Activated CD4-positive, alpha-beta T cell treated with anti-CD3 and anti-CD28 coated beads, Interleukin-2, amount 50 U/mL, for 48 hours (primary cell): Measurements from ENCODE around the gene WDR7.

Source experiments
- DNase-seq, 2 experiments: peaks; one replicate each; pipeline ENCODE4 v3.0.0-alpha.2; 2020

WDR7 gene

DNA sequence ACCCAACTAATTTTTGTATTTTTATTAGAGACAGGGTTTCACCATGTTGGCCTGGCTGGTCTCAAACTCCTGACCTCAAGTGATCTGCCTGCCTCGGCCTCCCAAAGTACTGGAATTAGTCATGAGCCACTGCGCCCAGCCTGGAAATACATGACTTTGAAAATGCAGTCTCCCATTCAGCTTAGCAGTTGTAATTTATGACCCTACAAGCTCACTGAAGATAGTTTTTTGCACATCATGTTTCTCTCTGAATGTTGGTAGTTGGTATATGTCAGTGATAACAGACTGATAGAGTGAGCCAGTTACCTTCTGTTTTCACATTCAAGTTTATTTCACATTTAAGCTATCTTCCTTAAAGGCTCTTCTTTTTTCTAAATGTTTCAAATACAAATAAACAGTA, 7.1 kb downstream of the WDR7 start:
- no peak for DNase-seq

DNA sequence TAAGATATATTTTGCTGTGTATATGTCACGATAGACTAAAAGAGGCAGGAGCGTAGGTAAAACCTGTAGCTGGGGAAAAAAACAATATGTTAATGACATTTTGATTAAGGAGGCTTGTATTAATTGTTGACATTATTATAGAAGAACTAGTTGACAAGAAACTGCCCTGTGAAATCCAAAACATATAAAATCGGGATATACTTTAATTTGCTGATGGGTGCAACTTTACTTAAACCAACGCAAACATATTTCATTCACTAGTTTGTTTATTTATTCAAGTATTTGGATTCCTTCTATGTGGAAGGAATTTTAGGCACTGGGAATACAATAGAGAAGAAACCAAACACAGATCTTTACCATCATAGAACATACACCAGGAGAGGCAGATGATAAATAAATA, 8.0 kb downstream of the WDR7 start:
- DNase-seq: no peak

DNA sequence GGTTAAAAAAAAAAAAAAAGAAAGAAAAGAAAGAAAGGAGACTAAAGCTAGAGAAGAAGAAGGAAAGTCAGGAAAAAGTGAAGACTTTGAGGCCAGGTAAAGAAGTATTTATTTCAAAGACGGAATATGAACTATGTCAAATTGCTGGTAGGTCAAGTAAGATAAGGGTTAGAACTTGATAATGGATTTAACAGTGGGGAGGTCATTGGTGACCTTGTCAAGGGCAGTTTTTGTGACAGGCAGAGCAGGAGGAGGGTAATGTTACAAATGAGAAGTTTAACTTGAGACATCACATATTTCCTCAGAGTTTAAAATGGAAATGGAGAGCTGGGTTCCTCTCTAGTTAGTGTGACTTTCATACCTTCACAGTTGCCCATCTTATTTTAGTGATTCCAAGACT, 9.5 kb downstream of the WDR7 start:
- DNase-seq: no peak

DNA sequence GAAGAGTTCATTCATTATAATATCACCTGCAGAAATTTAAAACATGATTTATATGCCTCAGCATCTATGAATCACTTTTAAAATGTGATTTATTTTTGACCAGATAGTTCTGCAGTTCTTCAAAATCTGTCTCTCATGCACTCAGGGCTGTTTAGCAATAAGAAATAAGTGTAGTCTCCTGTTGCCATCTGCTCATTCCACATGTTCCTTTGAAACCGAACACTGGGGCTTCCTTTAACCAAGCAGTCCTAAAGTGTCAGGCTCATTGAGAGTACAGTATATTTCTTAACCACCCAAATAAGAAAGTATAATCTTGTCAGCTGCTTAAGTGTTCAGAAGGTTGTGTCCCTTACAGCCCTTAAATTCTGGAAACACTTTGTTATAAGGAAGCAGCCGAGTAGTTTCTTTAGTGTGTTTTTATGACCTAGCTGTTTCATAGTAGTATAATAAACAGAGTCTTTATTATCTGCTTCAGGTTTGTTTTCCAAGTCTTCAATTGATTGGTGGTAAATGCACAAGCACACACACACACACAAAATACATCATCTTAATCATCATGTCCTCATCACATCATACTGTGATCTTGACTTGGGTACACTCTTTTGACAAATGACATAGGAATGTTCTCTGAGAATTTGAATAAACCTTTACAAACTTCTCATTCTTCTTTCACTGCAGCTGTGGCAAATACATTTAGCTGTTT, 10.4 kb downstream of the WDR7 start:
- no peak for DNase-seq

DNA sequence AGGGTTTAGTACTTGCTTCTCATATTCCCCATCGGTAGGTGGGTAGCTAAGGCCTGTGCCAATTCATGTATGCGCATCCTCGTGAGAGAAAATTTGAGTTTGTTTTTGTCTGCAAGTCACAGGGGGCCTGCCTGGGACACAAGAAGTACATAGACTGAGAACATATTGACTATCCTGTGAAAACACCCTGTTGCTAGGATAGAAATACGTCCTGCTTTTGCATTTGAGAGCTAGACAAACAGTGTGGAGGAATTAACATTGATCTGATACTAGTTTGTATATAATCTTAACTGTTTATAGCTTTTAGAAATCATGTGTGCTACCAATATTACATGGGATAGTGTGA, 10.9 kb downstream of the WDR7 start:
- no peak for DNase-seq

DNA sequence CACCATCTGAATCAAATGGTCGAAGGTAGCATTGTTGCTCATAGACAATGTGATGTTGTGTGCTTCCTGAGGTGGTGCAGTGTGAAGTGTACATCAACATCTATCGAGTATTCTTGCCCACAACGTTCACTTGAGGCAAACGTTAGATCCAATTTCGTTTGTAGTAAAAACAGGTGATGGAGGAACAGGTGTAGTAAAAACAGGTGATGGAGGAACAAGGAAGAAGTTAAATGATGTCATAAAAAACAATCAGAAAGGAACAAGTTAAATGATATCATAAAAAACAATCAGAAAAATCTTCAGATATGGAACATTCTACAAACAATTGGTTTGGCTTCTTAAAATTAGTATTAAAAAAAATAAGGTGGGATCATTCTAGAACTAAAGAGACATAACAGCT, 11.3 kb downstream of the WDR7 start:
- DNase-seq: no peak

- DNase-seq: no peak
Measured at GRCh38 chr18:56662902-56663301, 11.7 kb downstream of the WDR7 start.

GRCh38 chr18:56672391-56672790, 21.2 kb downstream of the WDR7 start:
- DNase-seq: no peak

- no peak for DNase-seq
Measured at GRCh38 chr18:56672981-56673380, 21.8 kb downstream of the WDR7 start.

DNA sequence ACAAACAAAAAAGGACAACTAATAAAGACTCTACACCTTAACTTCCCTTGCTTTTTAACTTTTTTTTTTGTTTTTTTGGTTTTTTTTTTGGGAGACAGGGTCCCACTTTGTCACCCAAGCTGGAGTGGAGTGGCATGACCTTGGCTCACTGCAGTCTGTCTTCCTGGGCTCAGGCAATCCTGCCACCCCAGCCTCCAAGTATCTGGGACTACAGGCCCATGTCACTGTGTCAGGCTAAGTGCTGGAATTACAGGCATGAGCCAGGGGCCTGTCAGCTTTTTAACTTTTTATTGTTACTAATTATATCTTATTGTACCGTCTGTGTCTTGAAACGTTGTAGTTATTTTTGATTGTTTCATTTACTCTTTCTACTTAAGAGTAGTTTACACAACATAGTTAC, 25.5 kb downstream of the WDR7 start:
- DNase-seq: no peak

- DNase-seq: no peak
Measured at GRCh38 chr18:56678836-56679565, 27.8 kb downstream of the WDR7 start.

- DNase-seq: no peak
Measured at GRCh38 chr18:56684277-56684676, 33.1 kb downstream of the WDR7 start.

DNA sequence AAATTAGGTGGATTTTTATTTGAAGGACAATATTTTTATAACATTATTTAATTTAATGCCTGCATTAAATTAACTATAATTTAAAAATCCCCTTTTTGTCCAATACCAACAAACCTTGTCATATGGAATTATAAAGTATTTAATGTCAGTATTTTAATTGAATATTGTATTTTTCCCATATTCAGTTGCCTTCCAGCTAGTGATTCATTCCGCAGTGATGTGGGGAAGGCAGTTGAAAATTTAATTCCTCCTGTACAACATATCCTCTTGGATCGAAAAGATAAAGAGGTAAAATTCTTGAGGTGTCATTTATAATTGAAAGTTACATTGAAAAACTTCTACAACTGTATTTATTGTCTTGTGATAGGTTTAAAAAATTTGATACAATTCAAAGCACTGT, 40.4 kb downstream of the WDR7 start:
- DNase-seq: no peak

GRCh38 chr18:56696966-56697365, 45.8 kb downstream of the WDR7 start:
- no peak for DNase-seq

- peak in 1 of 2 experiments; percentile 18 for DNase-seq
Measured at GRCh38 chr18:56702946-56703345, 51.8 kb downstream of the WDR7 start.

DNA sequence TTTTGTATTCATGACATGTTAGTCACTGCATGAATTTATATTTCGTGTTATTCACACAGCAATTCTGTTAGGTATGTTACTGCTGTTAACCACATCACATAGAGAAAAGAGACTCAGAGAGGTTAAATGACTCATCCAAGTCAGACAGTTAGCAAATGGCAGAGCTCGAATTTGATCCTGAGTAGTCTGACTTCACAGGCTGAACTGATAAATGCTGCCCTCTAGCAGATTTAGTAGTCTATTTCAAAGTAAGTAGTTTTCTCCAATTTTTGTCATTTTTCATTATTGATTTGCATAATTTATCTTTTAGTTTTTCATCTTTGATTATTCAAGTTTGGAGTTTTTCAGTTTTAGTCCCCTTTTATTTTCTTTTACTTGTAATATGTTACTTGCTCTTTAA, 58.3 kb downstream of the WDR7 start:
- DNase-seq: no peak

GRCh38 chr18:56711708-56712445, 60.7 kb downstream of the WDR7 start:
- DNase-seq: no peak

- no peak for DNase-seq
Measured at GRCh38 chr18:56712761-56713160, 61.6 kb downstream of the WDR7 start.

DNA sequence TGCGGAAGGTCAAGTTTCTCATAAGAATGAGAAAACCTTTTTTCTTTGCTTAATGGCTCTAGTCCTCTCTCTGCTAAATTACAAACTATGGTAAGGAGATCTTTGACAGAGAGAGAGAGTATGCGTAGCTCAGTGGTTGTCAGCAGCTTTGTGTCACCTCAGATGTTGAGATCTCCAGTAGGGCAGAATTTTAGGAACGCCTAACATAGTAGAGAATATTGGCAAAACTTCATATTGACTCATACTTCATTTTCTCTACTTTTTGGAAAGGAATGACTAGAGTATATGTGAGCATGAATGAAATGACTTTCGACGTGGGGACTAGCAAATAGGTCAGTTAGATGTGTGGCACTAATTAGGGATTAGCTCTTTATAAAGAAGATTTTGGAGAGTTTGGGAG, 64.0 kb downstream of the WDR7 start:
- no peak for DNase-seq

DNA sequence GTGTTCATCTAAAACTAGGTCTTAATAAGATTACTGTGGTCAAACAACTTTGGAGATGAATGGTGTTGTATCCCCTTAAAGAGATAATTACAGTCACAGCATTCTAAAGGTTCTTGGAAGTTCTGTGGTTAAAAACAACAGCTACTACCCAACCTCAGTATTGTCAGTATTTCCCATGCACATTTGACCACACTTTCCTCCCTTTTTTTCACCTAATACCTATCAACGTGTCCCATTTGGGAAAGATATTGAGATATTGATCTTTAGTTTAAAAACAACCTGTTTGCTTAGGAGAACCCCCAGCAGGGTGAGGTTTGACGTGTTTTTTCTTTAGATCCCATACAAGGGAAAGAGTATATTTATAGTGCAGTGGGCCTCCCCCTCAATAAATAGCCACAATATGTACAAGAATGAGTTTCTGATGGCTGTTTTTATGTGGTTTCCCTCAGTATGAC, 65.6 kb downstream of the WDR7 start:
- no peak for DNase-seq

GRCh38 chr18:56721031-56721430, 69.9 kb downstream of the WDR7 start:
- DNase-seq: no peak

DNA sequence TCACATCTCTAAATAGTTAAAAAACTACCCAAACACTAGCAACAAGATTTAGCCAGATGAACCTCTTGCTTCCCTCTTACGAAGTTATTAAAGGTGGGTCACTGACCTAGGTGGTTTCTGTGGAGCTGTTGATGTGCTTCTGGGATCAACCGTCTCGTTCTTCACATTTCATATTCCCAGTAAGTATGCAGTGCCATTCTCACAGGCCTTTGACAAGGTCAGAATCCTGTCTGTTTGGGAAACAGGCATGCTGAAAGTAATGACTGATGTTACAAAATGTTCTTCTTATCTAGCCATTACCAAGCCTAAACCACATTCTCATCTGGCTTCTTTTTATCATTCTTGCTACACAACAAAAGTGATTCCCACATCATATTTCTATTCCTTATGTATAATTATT, 70.3 kb downstream of the WDR7 start:
- DNase-seq: no peak

GRCh38 chr18:56722518-56722917, 71.4 kb downstream of the WDR7 start:
- no peak for DNase-seq

DNA sequence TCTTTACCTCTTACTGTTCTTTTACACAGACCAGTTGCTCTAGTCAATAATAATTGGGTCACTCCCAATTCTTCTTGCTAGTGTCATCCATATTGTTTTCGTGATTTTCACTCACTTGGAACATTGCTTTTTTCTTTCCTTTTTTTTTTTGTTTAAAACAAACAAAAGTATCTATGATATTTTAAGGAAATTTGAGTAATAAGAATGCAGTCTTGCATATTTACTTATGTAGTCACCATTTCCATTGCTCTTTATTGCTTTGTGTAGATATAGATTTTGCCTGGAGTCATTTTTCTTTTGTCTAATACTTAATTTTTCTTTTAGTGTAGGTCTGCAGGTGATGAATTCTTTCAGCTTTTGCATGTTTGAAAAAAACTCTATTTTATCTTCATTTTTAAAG, 71.9 kb downstream of the WDR7 start:
- DNase-seq: no peak
